OCI-LY1 (cell line): Measurements from ENCODE around the gene RABL6.
"Not testable (repeated sequence)": the region's sequence is repeated elsewhere in the genome, so short reads cannot be mapped to it uniquely, and the experiment has no call there.

Source experiments
- H2AFZ ChIP-seq: fragments of 200-600 bp; sonication (generic), shearing (Covaris generic); 2 replicates; pipeline ENCODE4 v1.6.0; 2014; ENCODE audit warnings: antibody characterized with exemption, mild to moderate bottlenecking, low read length
- H3F3A ChIP-seq: fragments of 200-600 bp; sonication (generic), shearing (Covaris generic); 2 replicates; pipeline ENCODE4 v1.6.0; 2014; ENCODE audit warnings: mild to moderate bottlenecking, antibody characterized with exemption, low read length, moderate library complexity; ENCODE audit not compliant: insufficient read depth
- H3K27ac ChIP-seq: fragments of 200-600 bp; sonication (generic); 2 replicates; pipeline ENCODE4 v1.5.1; 2014; ENCODE audit warnings: low read length, mixed run types, mild to moderate bottlenecking, low read depth; ENCODE audit not compliant: poor library complexity, severe bottlenecking
- H3K27me3 ChIP-seq: fragments of 200-600 bp; sonication (generic); 2 replicates; pipeline ENCODE4 v1.6.0; 2014; ENCODE audit warnings: antibody characterized with exemption, mild to moderate bottlenecking, low read length, moderate library complexity; ENCODE audit not compliant: insufficient read depth
- H3K36me3 ChIP-seq: fragments of 200-600 bp; sonication (generic); 2 replicates; pipeline ENCODE4 v1.6.1; 2014; ENCODE audit warnings: mild to moderate bottlenecking, antibody characterized with exemption, low read length, moderate library complexity, mixed read lengths; ENCODE audit not compliant: insufficient read depth
- H3K4me1 ChIP-seq: fragments of 200-600 bp; sonication (generic); 2 replicates; pipeline ENCODE4 v1.5.1; 2014; ENCODE audit warnings: mild to moderate bottlenecking, low read length, moderate library complexity; ENCODE audit not compliant: insufficient read depth, severe bottlenecking
- H3K4me2 ChIP-seq: fragments of 200-600 bp; sonication (generic), shearing (Covaris generic); 2 replicates; pipeline ENCODE4 v1.6.1; 2014; ENCODE audit warnings: low read length
- H3K4me3 ChIP-seq: fragments of 200-600 bp; sonication (generic); 2 replicates; pipeline ENCODE4 v1.5.1; 2014; ENCODE audit warnings: low read length, low read depth, mild to moderate bottlenecking, mixed read lengths; ENCODE audit not compliant: poor library complexity, severe bottlenecking
- H3K79me2 ChIP-seq: fragments of 200-600 bp; shearing (Covaris generic); 2 replicates; pipeline ENCODE4 v1.6.1; 2016; ENCODE audit warnings: mixed run types, low read length, mixed read lengths; ENCODE audit not compliant: insufficient read depth
- H3K9ac ChIP-seq: fragments of 200-600 bp; sonication (generic), shearing (Covaris generic); 2 replicates; pipeline ENCODE4 v1.6.1; 2014; ENCODE audit warnings: mild to moderate bottlenecking, low read length, mixed read lengths
- H3K9me2 ChIP-seq: fragments of 200-600 bp; sonication (generic), shearing (Covaris generic); 2 replicates; pipeline ENCODE4 v1.6.1; 2014; ENCODE audit warnings: low read depth, mild to moderate bottlenecking, low read length, mixed read lengths
- H3K9me3 ChIP-seq: fragments of 200-600 bp; shearing (Covaris generic); 2 replicates; pipeline ENCODE4 v1.6.1; 2014; ENCODE audit warnings: low read length, mixed read lengths
- H4K20me1 ChIP-seq: fragments of 200-600 bp; sonication (generic), shearing (Covaris generic); 2 replicates; pipeline ENCODE4 v1.6.0; 2016; ENCODE audit warnings: mild to moderate bottlenecking, low read length; ENCODE audit not compliant: insufficient read depth
- CTCF ChIP-seq: fragments of 200-600 bp; sonication (generic), shearing (Covaris generic); IDR thresholded peaks from 2 replicates; pipeline ENCODE4 v1.5.1; 2017; ENCODE audit warnings: mild to moderate bottlenecking, antibody characterized with exemption, low read length, moderate library complexity, mixed read lengths
- EZH2 ChIP-seq: fragments of 200-600 bp; sonication (generic), shearing (Covaris generic); IDR thresholded peaks from 2 replicates; pipeline ENCODE4 v1.8.0; 2017; ENCODE audit warnings: borderline replicate concordance, mixed run types, mild to moderate bottlenecking, antibody characterized with exemption, low read length, moderate library complexity, mixed read lengths

Gene RABL6

GRCh38 chr9:136843801-136844740 lies 36.3 kb downstream of the RABL6 start:
- not testable (repeated sequence) for H3K27ac ChIP-seq, H3K4me3 ChIP-seq
- peak overlapping the region; percentile 58 for H3K4me2 ChIP-seq

DNA sequence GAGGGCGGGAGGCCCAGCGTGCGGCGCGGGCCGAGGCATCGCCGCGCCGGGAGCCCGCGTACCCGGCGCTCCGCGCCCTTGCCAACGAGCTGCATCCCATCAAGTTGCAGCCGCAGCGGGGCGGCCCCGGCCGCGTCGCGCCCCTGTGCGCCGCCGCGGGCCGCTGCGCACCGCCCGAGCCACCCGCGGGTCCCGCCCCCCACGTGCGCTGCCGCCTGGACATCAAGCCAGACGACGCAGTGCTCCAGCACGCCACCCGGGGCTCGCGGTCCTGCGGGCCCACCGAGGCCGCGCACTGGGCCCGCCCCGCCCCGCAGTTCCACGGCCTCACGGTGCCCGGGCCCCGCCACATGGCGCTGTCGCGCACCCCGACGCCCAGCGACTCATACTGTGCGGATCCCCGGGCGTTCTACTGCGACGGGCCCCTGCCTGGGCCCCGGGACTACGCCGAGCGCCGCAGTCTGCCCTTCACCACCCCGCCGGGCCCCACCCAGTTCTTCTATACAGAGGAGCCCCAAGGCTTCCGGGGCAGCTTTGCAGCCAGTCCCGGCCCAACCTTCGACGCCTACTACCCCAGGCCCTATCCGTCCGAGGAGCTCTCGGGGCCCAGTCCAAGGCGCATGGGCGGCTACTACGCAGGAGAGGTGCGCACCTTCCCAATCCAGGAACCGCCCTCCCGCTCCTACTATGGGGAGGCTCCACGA lies 37.2 kb downstream of the RABL6 start:
- H3K9me3 ChIP-seq = no peaks in the 10 kb centered on the region
- no peaks in the 10 kb centered on the region for H3K9me2 ChIP-seq
- H3F3A ChIP-seq = no peaks in the 10 kb centered on the region
- peaks cover 32% of the 10 kb centered on the region for H3K4me1 ChIP-seq
- TF ChIP-seq CTCF (no peak), EZH2 (no peak)
- H3K36me3 ChIP-seq = peaks cover 12% of the 10 kb centered on the region
- H3K4me2 ChIP-seq = no peak overlapping the region
- H3K27ac ChIP-seq = no peak overlapping the region
- no peak overlapping the region for H3K9ac ChIP-seq
- no peaks in the 10 kb centered on the region for H3K27me3 ChIP-seq
- H4K20me1 ChIP-seq = no peaks in the 10 kb centered on the region
- H3K79me2 ChIP-seq = no peaks in the 10 kb centered on the region
- H2AFZ ChIP-seq = no peak overlapping the region
- H3K4me3 ChIP-seq = no peak overlapping the region

More at GRCh38 chr9:136843801-136844740, 36.3 kb downstream of the RABL6 start:
- H3K79me2 ChIP-seq, H3K9me2 ChIP-seq, H3F3A ChIP-seq, H3K27me3 ChIP-seq, H4K20me1 ChIP-seq, H2AFZ ChIP-seq, H3K9ac ChIP-seq, H3K9me3 ChIP-seq: not testable (repeated sequence)
- TF ChIP-seq CTCF = peak; percentile 57
- H3K4me1 ChIP-seq = peaks cover 28% of the 10 kb centered on the region
- H3K36me3 ChIP-seq = peaks cover 20% of the 10 kb centered on the region

DNA sequence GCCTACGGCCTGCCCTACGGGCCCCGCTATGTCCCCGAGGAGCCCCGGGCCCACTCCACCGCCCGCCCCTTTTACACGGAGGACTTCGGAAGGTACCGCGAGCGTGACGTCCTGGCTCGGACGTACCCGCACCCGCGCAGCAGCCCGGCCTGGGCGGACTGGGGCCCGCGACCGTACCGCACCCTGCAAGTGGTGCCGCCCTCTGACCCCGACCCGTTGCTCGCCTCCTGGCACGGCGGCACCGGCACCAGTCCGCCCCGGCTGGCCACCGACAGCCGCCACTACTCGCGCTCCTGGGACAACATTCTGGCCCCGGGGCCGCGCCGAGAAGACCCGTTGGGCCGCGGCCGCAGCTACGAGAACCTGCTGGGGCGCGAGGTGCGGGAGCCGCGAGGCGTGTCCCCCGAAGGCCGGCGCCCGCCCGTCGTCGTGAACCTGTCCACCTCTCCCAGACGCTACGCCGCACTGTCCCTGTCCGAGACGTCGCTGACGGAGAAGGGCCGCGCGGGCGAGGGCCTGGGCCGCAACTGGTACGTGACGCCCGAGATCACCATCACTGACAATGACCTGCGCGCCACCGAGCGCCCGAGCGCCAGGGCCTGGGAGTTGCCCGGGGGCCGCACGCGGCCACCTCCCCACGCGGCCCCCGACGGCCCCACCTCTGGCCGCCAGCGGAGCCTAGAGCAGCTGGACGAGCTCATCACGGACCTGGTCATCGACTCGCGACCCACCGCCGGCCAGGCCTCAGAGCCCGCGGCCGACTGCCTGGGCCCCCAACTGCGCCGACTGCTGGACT lies 37.9 kb downstream of the RABL6 start:
- Histone ChIP-seq H4K20me1 (no peaks in the 10 kb centered on the region), H3K9me2 (no peaks in the 10 kb centered on the region), H3K27ac (no peak overlapping the region), H3K36me3 (peaks cover 7% of the 10 kb centered on the region), H3K9me3 (no peaks in the 10 kb centered on the region), H3K4me1 (peaks cover 35% of the 10 kb centered on the region), H3K4me3 (no peak overlapping the region), H2AFZ (no peak overlapping the region), H3K4me2 (no peak overlapping the region), H3K27me3 (no peaks in the 10 kb centered on the region), H3K9ac (no peak overlapping the region), H3K79me2 (no peaks in the 10 kb centered on the region), H3F3A (no peaks in the 10 kb centered on the region)
- no peak for TF ChIP-seq EZH2
- TF ChIP-seq CTCF = no peak
